A549 treated with CORT108297 at 1 μM for 4 hours (cell line): Measurements from ENCODE around the gene ABHD2. TPM values are rescaled to one million over a fixed set of nuclear protein-coding genes. Genes with fewer than 3 reads are reported as not detected.

ENCODE experiments used
- total RNA-seq: library from RNA; stranded (reverse); fragments of 200-300 nt; extraction: Qiagen RNA extraction; gene quantifications from 5 replicates; pipeline ENCODE4 v1.2.3, GENCODE V29; 2022

The ABHD2 gene, protein sequence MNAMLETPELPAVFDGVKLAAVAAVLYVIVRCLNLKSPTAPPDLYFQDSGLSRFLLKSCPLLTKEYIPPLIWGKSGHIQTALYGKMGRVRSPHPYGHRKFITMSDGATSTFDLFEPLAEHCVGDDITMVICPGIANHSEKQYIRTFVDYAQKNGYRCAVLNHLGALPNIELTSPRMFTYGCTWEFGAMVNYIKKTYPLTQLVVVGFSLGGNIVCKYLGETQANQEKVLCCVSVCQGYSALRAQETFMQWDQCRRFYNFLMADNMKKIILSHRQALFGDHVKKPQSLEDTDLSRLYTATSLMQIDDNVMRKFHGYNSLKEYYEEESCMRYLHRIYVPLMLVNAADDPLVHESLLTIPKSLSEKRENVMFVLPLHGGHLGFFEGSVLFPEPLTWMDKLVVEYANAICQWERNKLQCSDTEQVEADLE
- 73.9 to 128 TPM (median 109 TPM) in 5 replicates for total RNA-seq

DNA sequence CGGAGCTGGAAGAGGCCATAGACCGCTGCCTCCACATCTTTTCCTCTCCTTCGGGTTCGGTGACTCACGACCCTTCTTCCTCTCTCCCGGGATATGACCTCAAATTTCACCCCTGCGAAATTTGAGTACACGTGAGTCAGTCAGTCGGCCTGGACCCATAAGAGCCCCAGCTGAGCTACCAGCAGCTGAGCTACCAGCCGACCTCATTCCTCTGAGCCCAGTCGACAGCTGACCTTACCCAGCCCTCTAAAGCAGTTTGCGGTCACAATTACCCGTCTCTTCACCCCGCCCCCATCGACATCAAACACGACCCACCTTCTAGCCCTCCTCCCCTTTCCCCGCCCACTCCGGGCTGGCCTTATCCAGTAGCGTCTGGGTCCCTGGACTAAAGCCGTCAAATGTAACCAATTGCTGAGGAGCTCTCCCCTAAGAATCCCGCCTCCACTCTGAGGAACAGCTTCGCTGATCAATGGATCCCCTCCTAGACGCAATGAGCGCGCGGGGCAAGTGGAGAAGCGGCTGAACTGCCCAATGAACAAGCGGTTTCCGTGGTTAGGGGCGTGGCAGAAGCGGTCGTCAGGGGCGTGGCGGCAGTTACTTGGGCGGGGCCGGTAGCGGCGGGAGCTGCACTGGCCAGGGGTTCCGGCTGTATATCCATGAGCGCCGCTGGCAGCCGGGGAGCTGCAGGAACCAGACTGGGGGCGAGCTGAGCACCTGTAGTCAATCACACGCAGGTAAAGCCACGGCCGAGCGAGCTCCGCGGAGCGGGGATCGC is at the start of gene ABHD2:
TSS of gene ABHD2 (plus strand) at position 627 of the 775 bp plus-strand sequence. CDS start 27,872 bp downstream, outside the sequence.

DNA sequence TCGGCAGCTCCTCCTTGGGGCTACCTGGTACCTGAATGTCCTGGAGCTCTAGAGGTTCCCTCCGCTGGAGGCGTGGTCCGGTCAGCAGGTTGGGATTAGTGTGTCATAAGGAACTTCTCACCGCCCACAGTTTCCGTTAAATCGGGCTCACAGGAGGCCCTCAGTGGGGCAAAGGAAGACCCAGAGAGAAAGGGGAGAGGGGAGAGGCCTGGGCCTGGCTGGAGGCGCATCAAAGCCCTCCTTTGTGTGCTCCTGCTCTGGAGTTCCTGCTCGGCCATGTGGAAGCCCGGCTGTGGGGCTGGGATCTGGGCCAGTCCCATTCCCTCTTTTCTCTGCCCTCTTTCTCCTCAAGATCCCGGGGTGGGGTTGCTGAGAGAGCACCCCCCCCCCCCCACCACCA is 133.3 kb downstream of the ABHD2 start, which contains the start of gene RLBP1:
TSS of gene RLBP1 (minus strand) at position 37 of the 400 bp plus-strand sequence. CDS start 2,604 bp downstream, outside the sequence.

DNA sequence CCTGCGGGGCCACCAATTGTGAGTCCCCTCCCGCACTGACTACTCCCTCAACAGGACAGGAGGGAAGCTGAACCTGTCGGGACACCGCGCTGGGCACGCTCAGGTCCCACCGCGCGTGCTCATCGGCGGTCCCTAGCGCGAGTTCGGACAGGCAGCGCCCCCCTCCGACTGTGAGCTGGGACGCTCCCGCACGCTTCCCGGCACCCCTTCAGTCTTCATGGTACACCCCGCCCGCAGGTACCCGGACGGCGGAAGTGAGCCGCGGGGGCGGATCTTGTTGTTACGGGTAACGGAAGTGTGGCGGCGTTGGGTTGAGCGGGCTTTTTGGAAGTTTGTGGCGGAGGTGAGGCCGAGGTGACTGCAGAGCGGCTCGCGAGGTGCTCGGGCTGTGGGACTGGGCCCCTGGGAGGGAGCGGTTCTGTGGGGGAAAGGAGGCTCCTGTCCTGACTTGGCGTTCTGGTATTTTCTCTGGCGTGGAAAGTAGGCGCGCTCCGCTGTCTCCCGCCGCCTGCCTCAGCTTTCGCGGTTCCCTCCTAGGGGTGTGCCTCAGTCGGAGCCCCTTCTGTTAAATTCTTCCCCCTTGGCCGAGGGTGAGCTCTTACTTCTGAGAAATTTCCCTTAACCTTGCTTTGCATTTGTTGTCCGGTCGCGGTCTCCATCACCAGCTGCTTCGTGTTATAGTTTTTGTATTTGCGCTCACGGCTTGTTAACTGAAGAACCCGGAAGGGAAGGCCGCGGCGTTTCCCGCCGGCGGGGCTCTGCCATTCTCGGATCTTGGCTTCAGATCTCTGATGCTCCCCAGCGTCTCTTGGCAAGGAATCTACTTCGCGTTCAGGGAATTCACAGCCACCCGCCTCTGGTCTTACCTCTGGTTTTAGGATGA is 155.7 kb downstream of the ABHD2 start, which contains the start of gene FANCI:
TSS of gene FANCI (plus strand) at position 289 of the 883 bp plus-strand sequence. CDS start 3,669 bp downstream, outside the sequence.

Other genes with a start within 250 kb of the ABHD2 start
- gene HAPLN3, start 192.9 kb upstream of the ABHD2 start, total RNA-seq, result 26.3 to 37.2 TPM (median 33.7 TPM) in 5 replicates
- gene MFGE8, start 175.1 kb upstream of the ABHD2 start, total RNA-seq, result 291 to 376 TPM (median 344 TPM) in 5 replicates
- gene RLBP1, start 133.1 kb downstream of the ABHD2 start, total RNA-seq, result not detected in 5 replicates
- 48.9 to 64.4 TPM (median 58.6 TPM) in 5 replicates for gene FANCI, start 155.5 kb downstream of the ABHD2 start, total RNA-seq
- 43.9 to 58.3 TPM (median 55.5 TPM) in 5 replicates for gene POLG, start 246.4 kb downstream of the ABHD2 start, total RNA-seq